Bronchial epithelial cell (primary cell): ENCODE results near the gene TFPI. TPM values are rescaled to one million over a fixed set of nuclear protein-coding genes. Genes with fewer than 3 reads are reported as not detected.
"Not testable (repeated sequence)": the region's sequence is repeated elsewhere in the genome, so short reads cannot be mapped to it uniquely, and the experiment has no call there.

Experiments used
- DNase-seq: peaks from one replicate; pipeline ENCODE4 v3.0.0-alpha.2; 2010; ENCODE audit warnings: low read depth
- FAIRE-seq: peaks from 2 replicates; lab custom pipeline; 2011; peaks lifted over from hg19 to GRCh38; lab: Jason Lieb, UNC
- H3K27me3 ChIP-seq: 2 replicates; pipeline ENCODE4 v1.5.1; 2011; ENCODE audit warnings: low read length; ENCODE audit not compliant: control insufficient read depth, insufficient read depth
- H3K36me3 ChIP-seq: 2 replicates; pipeline ENCODE4 v1.5.1; 2011; ENCODE audit warnings: low read length; ENCODE audit not compliant: control insufficient read depth, insufficient read depth
- H3K4me3 ChIP-seq: 2 replicates; pipeline ENCODE4 v1.5.1; 2011; ENCODE audit warnings: mild to moderate bottlenecking, low read depth, low read length, control low read depth
- total RNA-seq: library from RNA; depleted of rRNA; stranded (reverse); fragments of >200 nt; gene quantifications from 2 replicates; pipeline ENCODE4 v1.2.1, GENCODE V29; 2014
- TF ChIP-seq, protein P1 (sequence below): IDR thresholded peaks from 2 replicates; pipeline ENCODE4 v1.5.1; 2011; ENCODE audit warnings: mild to moderate bottlenecking, moderate library complexity, low read length, control low read depth, inconsistent platforms; ENCODE audit not compliant: insufficient read depth, severe bottlenecking

TFPI gene
- total RNA-seq, 1 donor from 2014 or later, result 2.1 TPM

DNA sequence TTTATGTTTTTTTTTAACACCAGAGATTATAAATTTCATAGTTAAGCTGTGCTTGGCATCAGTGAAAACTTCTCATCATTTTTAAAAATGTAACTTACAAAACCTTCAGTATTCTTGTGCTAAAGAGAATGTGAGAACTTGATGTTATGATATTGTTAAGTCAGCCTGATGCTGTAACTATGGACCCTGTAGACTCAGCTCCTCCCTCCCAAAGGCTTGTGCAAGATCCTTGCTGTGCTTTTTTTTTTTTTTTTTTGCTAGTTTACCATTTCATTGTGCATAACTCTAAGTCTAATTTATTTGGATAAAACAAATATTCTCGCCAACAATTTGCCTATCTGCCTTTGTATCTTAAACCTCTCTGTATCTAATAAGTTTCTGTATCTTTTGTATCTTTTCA, 12.9 kb upstream of the TFPI start:
- no peaks in the 10 kb centered on the region for H3K36me3 ChIP-seq
- TF ChIP-seq, protein P1, sequence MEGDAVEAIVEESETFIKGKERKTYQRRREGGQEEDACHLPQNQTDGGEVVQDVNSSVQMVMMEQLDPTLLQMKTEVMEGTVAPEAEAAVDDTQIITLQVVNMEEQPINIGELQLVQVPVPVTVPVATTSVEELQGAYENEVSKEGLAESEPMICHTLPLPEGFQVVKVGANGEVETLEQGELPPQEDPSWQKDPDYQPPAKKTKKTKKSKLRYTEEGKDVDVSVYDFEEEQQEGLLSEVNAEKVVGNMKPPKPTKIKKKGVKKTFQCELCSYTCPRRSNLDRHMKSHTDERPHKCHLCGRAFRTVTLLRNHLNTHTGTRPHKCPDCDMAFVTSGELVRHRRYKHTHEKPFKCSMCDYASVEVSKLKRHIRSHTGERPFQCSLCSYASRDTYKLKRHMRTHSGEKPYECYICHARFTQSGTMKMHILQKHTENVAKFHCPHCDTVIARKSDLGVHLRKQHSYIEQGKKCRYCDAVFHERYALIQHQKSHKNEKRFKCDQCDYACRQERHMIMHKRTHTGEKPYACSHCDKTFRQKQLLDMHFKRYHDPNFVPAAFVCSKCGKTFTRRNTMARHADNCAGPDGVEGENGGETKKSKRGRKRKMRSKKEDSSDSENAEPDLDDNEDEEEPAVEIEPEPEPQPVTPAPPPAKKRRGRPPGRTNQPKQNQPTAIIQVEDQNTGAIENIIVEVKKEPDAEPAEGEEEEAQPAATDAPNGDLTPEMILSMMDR, result no peak
- DNase-seq, result no peak
- H3K4me3 ChIP-seq, result no peak overlapping the region
- no peaks in the 10 kb centered on the region for H3K27me3 ChIP-seq
- FAIRE-seq, result no peak

DNA sequence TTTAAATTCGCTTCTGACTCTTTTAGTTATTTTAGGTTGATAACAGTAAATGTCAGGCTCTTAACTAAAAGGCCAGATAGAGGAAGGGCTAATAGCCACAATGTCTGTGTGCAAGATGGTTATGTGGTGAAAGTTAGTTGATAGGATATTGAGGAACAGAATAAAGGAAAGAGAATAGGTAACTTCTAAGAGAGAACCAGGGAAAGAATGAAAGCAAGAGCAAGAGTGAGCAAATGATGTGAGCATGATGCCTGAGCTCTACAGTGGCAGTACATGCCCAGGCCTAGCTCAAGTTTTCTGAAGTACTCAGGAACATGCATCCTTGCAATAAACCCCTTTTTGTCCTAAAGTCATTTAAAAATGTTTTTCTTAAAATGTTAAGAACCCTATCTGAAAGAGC, 12.5 kb upstream of the TFPI start:
- FAIRE-seq (no peak), DNase-seq (no peak)
- Histone ChIP-seq H3K27me3 (no peaks in the 10 kb centered on the region), H3K36me3 (no peaks in the 10 kb centered on the region), H3K4me3 (no peak overlapping the region)
- TF ChIP-seq, protein P1, result no peak

DNA sequence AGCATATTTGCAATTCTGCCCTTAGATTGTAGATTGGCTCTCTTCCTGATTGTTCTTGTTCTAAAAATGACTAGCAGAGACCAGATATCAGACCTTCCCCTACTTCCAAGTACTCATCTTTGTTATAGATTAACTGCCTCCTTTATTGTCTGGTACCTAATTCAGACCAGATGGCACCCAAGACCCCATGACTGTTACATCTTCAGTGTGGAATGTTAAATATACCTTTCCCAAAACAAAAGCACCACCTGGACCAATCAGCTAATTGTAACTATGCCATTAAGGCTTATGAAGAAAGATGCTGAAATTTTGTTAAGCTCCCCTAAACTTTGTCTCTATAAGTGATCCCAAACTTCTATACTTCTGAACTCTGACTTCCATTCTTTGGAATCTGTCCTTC, 12.0 kb upstream of the TFPI start:
- H3K27me3 ChIP-seq, result no peaks in the 10 kb centered on the region
- no peak for DNase-seq
- H3K4me3 ChIP-seq, result no peak overlapping the region
- TF ChIP-seq, protein P1, result no peak
- no peak for FAIRE-seq
- no peaks in the 10 kb centered on the region for H3K36me3 ChIP-seq

DNA sequence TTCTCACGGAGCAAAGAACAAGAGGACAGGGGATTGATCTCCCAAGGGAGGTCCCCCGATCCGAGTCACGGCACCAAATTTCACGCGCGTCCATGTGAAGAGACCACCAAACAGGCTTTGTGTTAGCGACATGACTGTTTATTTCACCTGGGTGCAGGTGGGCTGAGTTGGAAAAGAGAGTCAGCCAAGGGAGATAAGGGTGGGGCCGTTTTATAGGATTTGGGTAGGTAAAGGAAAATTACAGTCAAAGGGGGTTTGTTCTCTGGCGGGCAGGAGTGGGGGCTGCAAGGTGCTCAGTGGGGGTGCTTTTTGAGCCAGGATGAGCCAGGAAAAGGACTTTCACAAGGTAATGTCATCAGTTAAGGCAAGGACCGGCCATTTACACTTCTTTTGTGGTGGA, 11.4 kb upstream of the TFPI start:
- FAIRE-seq, H3K27me3 ChIP-seq, DNase-seq, H3K36me3 ChIP-seq, H3K4me3 ChIP-seq: not testable (repeated sequence)

DNA sequence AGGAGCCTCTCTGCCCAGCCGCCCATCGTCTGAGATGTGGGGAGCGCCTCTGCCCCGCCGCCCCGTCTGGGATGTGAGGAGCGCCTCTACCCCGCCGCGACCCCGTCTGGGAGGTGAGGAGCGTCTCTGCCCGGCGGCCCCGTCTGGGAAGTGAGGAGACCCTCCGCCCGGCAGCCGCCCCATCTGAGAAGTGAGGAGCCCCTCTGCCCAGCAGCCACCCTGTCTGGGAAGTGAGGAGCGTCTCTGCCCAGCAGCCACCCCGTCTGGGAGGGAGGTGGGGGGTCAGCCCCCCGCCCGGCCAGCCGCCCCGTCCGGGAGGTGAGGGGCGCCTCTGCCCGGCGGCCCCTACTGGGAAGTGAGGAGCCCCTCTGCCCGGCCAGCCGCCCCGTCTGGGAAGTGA, 2.3 kb upstream of the TFPI start:
- not testable (repeated sequence) for DNase-seq, H3K27me3 ChIP-seq, FAIRE-seq, H3K4me3 ChIP-seq, H3K36me3 ChIP-seq

DNA sequence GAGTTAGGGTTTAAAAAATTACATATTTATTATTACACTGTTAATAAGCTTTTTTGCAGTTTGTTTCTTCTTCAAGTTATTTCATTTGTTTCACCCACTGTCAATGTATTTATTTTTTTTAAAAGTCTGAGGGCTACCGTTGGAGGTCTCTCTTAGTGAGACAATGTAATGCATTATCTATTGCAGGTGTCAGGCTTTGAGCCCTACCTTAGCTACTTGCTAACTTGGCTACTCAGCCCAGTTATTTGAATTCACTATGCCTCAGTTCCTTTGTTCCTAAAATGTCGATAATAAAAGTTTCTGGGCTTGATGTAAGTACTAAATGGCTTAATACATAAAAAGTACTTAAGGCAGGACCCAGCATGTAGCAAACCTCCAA, 458 bp upstream of the TFPI start:
- no peak overlapping the region for H3K4me3 ChIP-seq

More for the DNA sequence above, 458 bp upstream of the TFPI start:
- no peak for FAIRE-seq
- Histone ChIP-seq H3K36me3 (no peaks in the 10 kb centered on the region), H3K27me3 (no peaks in the 10 kb centered on the region)
- TF ChIP-seq, protein P1, result no peak
- DNase-seq, result no peak
